ENCODE measurements around the gene ARPP19. TPM values are rescaled to one million over a fixed set of nuclear protein-coding genes. Genes with fewer than 3 reads are reported as not detected.
"Not testable (repeated sequence)": the region's sequence is repeated elsewhere in the genome, so short reads cannot be mapped to it uniquely, and the experiment has no call there.

ARPP19 gene
- total RNA-seq, 1 donor from 2014 or later = 220 TPM

- no peak for DNase-seq (ENCODE audit: low spot score)
- no peak overlapping the region for H3K4me3 Mint-ChIP-seq (ENCODE audit: unreplicated experiment)
- H3K36me3 Mint-ChIP-seq (ENCODE audit: low read depth, unreplicated experiment) = peaks cover 4% of the 10 kb centered on the region
- H3K9me3 Mint-ChIP-seq (ENCODE audit: unreplicated experiment) = no peaks in the 10 kb centered on the region
- H3K4me1 Mint-ChIP-seq (ENCODE audit: unreplicated experiment) = peaks cover 6% of the 10 kb centered on the region
- no peaks in the 10 kb centered on the region for H3K27me3 Mint-ChIP-seq (ENCODE audit: unreplicated experiment)
- H3K27ac Mint-ChIP-seq (ENCODE audit: unreplicated experiment) = no peak overlapping the region
- TF ChIP-seq CTCF (IDR thresholded peaks at IDR 0.05; ENCODE audit: unreplicated experiment) = no peak
Measured at GRCh38 chr15:52584414-52584813, 15.6 kb upstream of the ARPP19 start.

- H3K9me3 Mint-ChIP-seq (ENCODE audit: unreplicated experiment) = no peaks in the 10 kb centered on the region
- DNase-seq (ENCODE audit: low spot score) = no peak
- H3K27ac Mint-ChIP-seq (ENCODE audit: unreplicated experiment) = no peak overlapping the region
- H3K4me1 Mint-ChIP-seq (ENCODE audit: unreplicated experiment) = peaks cover 17% of the 10 kb centered on the region
- TF ChIP-seq CTCF (IDR thresholded peaks at IDR 0.05; ENCODE audit: unreplicated experiment) = no peak
- H3K4me3 Mint-ChIP-seq (ENCODE audit: unreplicated experiment) = no peak overlapping the region
- no peaks in the 10 kb centered on the region for H3K36me3 Mint-ChIP-seq (ENCODE audit: low read depth, unreplicated experiment)
- no peaks in the 10 kb centered on the region for H3K27me3 Mint-ChIP-seq (ENCODE audit: unreplicated experiment)
Measured at GRCh38 chr15:52579852-52580251, 11.0 kb upstream of the ARPP19 start.

GRCh38 chr15:52576692-52577091 lies 7.9 kb upstream of the ARPP19 start:
- Mint-ChIP-seq H3K27ac (ENCODE audit: unreplicated experiment) (no peak overlapping the region), H3K4me3 (ENCODE audit: unreplicated experiment) (no peak overlapping the region), H3K4me1 (ENCODE audit: unreplicated experiment) (peaks cover 17% of the 10 kb centered on the region), H3K27me3 (ENCODE audit: unreplicated experiment) (no peaks in the 10 kb centered on the region), H3K36me3 (ENCODE audit: low read depth, unreplicated experiment) (no peaks in the 10 kb centered on the region), H3K9me3 (ENCODE audit: unreplicated experiment) (no peaks in the 10 kb centered on the region)
- no peak for TF ChIP-seq CTCF (IDR thresholded peaks at IDR 0.05; ENCODE audit: unreplicated experiment)
- no peak for DNase-seq (ENCODE audit: low spot score)

GRCh38 chr15:52575573-52575972 lies 6.7 kb upstream of the ARPP19 start:
- not testable (repeated sequence) for H3K27ac Mint-ChIP-seq (ENCODE audit: unreplicated experiment); H3K9me3 Mint-ChIP-seq (ENCODE audit: unreplicated experiment); H3K36me3 Mint-ChIP-seq (ENCODE audit: low read depth, unreplicated experiment); H3K27me3 Mint-ChIP-seq (ENCODE audit: unreplicated experiment); DNase-seq (ENCODE audit: low spot score); H3K4me3 Mint-ChIP-seq (ENCODE audit: unreplicated experiment)
- peaks cover 24% of the 10 kb centered on the region for H3K4me1 Mint-ChIP-seq (ENCODE audit: unreplicated experiment)

GRCh38 chr15:52575072-52575471 lies 6.2 kb upstream of the ARPP19 start:
- Mint-ChIP-seq H3K4me3 (ENCODE audit: unreplicated experiment) (no peak overlapping the region), H3K9me3 (ENCODE audit: unreplicated experiment) (no peaks in the 10 kb centered on the region), H3K36me3 (ENCODE audit: low read depth, unreplicated experiment) (no peaks in the 10 kb centered on the region), H3K27ac (ENCODE audit: unreplicated experiment) (no peak overlapping the region), H3K27me3 (ENCODE audit: unreplicated experiment) (no peaks in the 10 kb centered on the region), H3K4me1 (ENCODE audit: unreplicated experiment) (peaks cover 23% of the 10 kb centered on the region)
- TF ChIP-seq CTCF (IDR thresholded peaks at IDR 0.05; ENCODE audit: unreplicated experiment) = no peak
- no peak for DNase-seq (ENCODE audit: low spot score)

GRCh38 chr15:52574623-52575022 lies 5.8 kb upstream of the ARPP19 start:
- DNase-seq (ENCODE audit: low spot score); H3K36me3 Mint-ChIP-seq (ENCODE audit: low read depth, unreplicated experiment); H3K27me3 Mint-ChIP-seq (ENCODE audit: unreplicated experiment); H3K27ac Mint-ChIP-seq (ENCODE audit: unreplicated experiment); H3K9me3 Mint-ChIP-seq (ENCODE audit: unreplicated experiment); H3K4me3 Mint-ChIP-seq (ENCODE audit: unreplicated experiment): not testable (repeated sequence)
- peaks cover 24% of the 10 kb centered on the region for H3K4me1 Mint-ChIP-seq (ENCODE audit: unreplicated experiment)
